SK-N-MC (cell line): Measurements from ENCODE around the gene SPACA4.

Experiments
- EZH2 ChIP-seq: fragments of 200-600 bp; sonication (generic); IDR thresholded peaks from one replicate; pipeline ENCODE4 v1.6.1; 2017; ENCODE audit warnings: antibody characterized with exemption
- FOXP2 ChIP-seq: optimal IDR thresholded peaks from 2 replicates; pipeline ENCODE3; 2011; ENCODE audit warnings: mild to moderate bottlenecking, moderate library complexity; ENCODE audit not compliant: insufficient read depth; ENCODE audit errors: extremely low read length, control extremely low read depth
- POLR2AphosphoS5 ChIP-seq: IDR thresholded peaks from 2 replicates; pipeline ENCODE4 v1.6.1; 2012; ENCODE audit warnings: mild to moderate bottlenecking, low read depth, low read length, borderline replicate concordance

DNA sequence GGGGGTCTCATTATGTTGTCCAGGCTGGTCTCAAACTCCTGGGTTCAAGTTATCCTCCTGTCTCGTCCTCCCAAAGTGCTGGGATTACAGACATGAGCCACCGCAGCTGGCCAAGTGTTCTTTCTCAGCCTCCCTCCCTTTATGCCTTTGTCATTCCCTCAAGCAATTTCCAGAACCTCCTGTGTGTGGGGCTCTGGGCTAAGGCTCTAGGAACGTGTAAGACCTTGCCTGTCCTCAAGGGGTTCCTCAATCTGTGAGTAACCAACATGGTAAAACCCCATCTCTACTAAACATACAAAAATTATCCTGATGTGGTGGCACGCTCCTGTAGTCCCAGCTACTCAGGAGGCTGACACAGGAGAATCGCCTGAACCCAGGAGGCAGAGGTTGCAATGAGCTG, 15.5 kb upstream of the SPACA4 start:
- TF ChIP-seq POLR2AphosphoS5: no peak
- TF ChIP-seq EZH2: no peak
- TF ChIP-seq FOXP2: no peak
